ENCODE data around the gene BRD3.

DNA sequence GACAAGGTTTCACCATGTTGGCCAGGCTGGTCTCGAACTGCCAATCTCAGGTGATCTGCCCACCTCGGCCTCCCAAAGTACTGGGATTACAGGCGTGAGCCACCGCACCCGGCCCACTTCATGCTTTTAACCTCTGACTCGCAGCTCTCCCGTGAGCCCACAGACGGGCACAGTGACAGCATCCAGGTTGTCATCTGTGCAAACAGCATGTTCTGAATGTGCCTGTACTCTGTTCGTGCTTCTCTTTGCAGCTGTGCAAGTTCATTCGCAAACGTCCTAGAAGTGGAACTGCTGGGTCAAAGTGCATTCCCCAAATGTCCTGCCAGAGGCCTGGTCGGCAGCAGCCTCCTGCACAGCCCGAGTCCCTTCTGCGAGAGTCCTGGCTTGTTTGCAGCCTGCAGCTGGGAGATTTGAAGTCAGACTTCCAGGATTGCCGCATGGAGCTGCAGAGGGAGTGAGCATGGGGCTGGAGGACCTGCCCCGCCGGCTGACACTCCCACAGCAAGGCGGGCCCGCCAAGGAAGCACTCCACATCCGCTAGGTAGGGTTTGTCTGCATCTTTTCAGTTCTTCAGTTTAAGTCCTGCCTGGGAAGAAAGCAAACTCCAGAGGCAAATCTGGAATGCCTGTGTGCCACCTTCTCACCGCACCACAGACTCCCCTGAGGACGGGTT is 39.1 kb downstream of the BRD3 start:
- TF ChIP-seq POLR2A (IDR thresholded peaks at IDR 0.05; ENCODE audit: borderline replicate concordance, extremely low read depth, insufficient read depth, insufficient read length) (no peak), MAX (IDR thresholded peaks at IDR 0.05) (no peak), JUND (IDR thresholded peaks at IDR 0.05) (no peak), EZH2 (IDR thresholded peaks at IDR 0.05) (no peak), SP1 (IDR thresholded peaks at IDR 0.05; ENCODE audit: low read depth) (no peak), CEBPB (IDR thresholded peaks at IDR 0.05; ENCODE audit: low read depth) (no peak), CBX3 (IDR thresholded peaks at IDR 0.05; ENCODE audit: low read depth) (no peak), ZNF274 (IDR thresholded peaks at IDR 0.05; ENCODE audit: low read depth, low read length) (no peak), POLR2AphosphoS5 (IDR thresholded peaks at IDR 0.05; ENCODE audit: low read depth, low read length) (no peak), ZFX (IDR thresholded peaks at IDR 0.05) (no peak), EZH2phosphoT487 (IDR thresholded peaks at IDR 0.05; ENCODE audit: borderline replicate concordance) (no peak), REST (IDR thresholded peaks at IDR 0.05; ENCODE audit: low read depth) (no peak), FOSL1 (IDR thresholded peaks at IDR 0.05; ENCODE audit: low read depth) (no peak)
- TF ChIP-seq, protein P1, sequence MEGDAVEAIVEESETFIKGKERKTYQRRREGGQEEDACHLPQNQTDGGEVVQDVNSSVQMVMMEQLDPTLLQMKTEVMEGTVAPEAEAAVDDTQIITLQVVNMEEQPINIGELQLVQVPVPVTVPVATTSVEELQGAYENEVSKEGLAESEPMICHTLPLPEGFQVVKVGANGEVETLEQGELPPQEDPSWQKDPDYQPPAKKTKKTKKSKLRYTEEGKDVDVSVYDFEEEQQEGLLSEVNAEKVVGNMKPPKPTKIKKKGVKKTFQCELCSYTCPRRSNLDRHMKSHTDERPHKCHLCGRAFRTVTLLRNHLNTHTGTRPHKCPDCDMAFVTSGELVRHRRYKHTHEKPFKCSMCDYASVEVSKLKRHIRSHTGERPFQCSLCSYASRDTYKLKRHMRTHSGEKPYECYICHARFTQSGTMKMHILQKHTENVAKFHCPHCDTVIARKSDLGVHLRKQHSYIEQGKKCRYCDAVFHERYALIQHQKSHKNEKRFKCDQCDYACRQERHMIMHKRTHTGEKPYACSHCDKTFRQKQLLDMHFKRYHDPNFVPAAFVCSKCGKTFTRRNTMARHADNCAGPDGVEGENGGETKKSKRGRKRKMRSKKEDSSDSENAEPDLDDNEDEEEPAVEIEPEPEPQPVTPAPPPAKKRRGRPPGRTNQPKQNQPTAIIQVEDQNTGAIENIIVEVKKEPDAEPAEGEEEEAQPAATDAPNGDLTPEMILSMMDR (IDR thresholded peaks at IDR 0.05 in 2 of 3, conservative IDR thresholded peaks at IDR 0.05 in 1 of 3; ENCODE audit: borderline replicate concordance in 1 of 3, insufficient read depth in 1 of 3, low read depth in 2 of 3, low read length in 2 of 3): no peak

Data from HCT116 (cell line).